ENCODE data around the gene MCF2L.

The MCF2L gene

DNA sequence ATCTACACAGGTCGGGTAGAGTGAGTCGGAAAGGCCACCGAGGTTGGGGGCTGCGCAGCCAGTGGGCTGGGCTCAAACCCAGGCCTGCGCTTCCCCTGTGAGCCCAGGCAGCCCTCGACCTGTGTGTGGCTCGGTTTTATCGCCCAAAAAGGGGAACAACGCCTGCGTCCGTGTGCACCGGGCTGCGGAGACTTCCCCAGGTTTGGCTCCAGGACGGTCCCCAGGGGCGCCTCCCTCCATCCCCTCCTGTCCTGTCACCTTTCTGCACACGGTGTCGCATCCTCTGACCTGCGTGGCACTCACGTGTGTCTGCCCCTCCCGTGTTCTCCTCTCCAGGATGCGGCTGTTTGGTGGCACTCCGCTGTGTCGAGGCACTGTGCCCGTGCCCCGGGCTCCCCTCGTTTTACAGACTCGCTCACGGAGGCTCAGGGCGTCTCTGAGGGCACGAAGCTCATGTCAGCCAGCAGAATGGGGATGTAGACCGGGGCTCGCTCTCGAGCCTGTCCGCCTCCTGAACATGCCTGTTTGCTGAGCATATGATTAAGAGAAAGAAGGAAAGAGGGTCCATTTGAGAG lies 25.9 kb downstream of the MCF2L start:
- no peak for ATAC-seq
- no peak for TF ChIP-seq TCF4 (CRISPR knock-in tag; IDR thresholded peaks at IDR 0.05; ENCODE audit: borderline replicate concordance)
- TF ChIP-seq ZFP3 (CRISPR knock-in tag; IDR thresholded peaks at IDR 0.05), result no peak
- TF ChIP-seq BACH2 (CRISPR knock-in tag; IDR thresholded peaks at IDR 0.05; ENCODE audit: borderline replicate concordance), result no peak
- TF ChIP-seq, protein P1, sequence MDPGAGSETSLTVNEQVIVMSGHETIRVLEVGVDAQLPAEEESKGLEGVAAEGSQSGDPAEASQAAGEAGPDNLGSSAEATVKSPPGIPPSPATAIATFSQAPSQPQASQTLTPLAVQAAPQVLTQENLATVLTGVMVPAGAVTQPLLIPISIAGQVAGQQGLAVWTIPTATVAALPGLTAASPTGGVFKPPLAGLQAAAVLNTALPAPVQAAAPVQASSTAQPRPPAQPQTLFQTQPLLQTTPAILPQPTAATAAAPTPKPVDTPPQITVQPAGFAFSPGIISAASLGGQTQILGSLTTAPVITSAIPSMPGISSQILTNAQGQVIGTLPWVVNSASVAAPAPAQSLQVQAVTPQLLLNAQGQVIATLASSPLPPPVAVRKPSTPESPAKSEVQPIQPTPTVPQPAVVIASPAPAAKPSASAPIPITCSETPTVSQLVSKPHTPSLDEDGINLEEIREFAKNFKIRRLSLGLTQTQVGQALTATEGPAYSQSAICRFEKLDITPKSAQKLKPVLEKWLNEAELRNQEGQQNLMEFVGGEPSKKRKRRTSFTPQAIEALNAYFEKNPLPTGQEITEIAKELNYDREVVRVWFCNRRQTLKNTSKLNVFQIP (CRISPR knock-in tag; IDR thresholded peaks at IDR 0.05; ENCODE audit: borderline replicate concordance, low read depth), result no peak
- no peak for TF ChIP-seq GLIS3 (CRISPR knock-in tag; IDR thresholded peaks at IDR 0.05)
- no peak for TF ChIP-seq ARNTL (CRISPR knock-in tag; IDR thresholded peaks at IDR 0.05; ENCODE audit: borderline replicate concordance, low read depth)
- TF ChIP-seq CSDC2 (CRISPR knock-in tag; IDR thresholded peaks at IDR 0.05), result no peak
- TF ChIP-seq ZC3H10 (CRISPR knock-in tag; IDR thresholded peaks at IDR 0.05), result no peak
- TF ChIP-seq ZNF8 (CRISPR knock-in tag; IDR thresholded peaks at IDR 0.05), result no peak
- TF ChIP-seq ZNF565 (CRISPR knock-in tag; conservative IDR thresholded peaks at IDR 0.05; ENCODE audit: low read depth), result no peak
- TF ChIP-seq RARB (CRISPR knock-in tag; IDR thresholded peaks at IDR 0.05), result no peak
- no peak for TF ChIP-seq ZFP30 (CRISPR knock-in tag; IDR thresholded peaks at IDR 0.05)
- TF ChIP-seq TOX (CRISPR knock-in tag; IDR thresholded peaks at IDR 0.05; ENCODE audit: borderline replicate concordance), result no peak

DNA sequence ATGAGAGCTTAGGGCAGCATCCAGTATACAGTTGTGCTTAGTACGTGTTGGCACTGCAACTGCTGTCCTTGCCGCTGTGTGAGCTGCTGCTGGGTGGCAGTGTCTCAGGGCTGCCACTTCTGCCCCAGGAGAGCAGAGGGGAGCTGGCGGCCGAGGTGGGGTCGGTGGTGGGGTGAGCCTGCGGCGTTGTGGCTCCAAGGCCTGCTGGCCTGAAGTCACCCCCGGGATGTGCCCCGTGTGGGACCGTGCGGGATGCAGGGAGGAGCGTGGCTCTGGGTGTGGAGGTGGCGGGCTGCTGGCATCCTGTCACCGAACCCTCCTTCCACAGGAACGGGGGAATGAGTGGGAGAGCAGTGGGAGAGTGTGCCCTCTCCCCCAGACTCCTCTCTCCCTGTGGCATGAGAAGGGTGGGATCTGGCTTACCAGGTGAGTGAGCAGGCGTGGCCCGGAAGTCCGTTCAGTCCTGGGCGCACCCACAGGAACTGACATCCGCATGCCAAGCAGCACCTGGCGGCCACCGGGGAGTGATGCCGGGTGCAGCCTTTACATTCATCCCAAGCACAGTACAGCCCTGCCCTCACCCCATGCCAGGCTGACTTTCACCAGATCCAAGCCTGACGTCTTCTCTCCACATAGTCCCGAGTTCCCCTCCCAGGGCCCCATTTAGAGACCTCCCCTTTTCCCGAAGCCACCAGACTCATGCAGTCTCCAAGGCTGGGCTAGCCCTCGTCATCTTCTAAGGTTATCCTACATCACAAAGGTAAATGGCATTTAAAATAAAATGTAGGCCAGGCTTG lies 26.6 kb downstream of the MCF2L start:
- TF ChIP-seq, protein P2, sequence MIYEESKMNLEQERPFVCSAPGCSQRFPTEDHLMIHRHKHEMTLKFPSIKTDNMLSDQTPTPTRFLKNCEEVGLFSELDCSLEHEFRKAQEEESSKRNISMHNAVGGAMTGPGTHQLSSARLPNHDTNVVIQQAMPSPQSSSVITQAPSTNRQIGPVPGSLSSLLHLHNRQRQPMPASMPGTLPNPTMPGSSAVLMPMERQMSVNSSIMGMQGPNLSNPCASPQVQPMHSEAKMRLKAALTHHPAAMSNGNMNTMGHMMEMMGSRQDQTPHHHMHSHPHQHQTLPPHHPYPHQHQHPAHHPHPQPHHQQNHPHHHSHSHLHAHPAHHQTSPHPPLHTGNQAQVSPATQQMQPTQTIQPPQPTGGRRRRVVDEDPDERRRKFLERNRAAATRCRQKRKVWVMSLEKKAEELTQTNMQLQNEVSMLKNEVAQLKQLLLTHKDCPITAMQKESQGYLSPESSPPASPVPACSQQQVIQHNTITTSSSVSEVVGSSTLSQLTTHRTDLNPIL (CRISPR knock-in tag; IDR thresholded peaks at IDR 0.05; ENCODE audit: low read depth), result no peak
- TF ChIP-seq TCF4 (CRISPR knock-in tag; IDR thresholded peaks at IDR 0.05; ENCODE audit: borderline replicate concordance) (no peak), SNAI2 (CRISPR knock-in tag; IDR thresholded peaks at IDR 0.05) (no peak), ZFP3 (CRISPR knock-in tag; IDR thresholded peaks at IDR 0.05) (no peak), ZNF70 (CRISPR knock-in tag; IDR thresholded peaks at IDR 0.05) (no peak), ISL1 (CRISPR knock-in tag; IDR thresholded peaks at IDR 0.05) (no peak), GLIS3 (CRISPR knock-in tag; IDR thresholded peaks at IDR 0.05) (no peak), OSR1 (CRISPR knock-in tag; IDR thresholded peaks at IDR 0.05) (no peak), ZFP30 (CRISPR knock-in tag; IDR thresholded peaks at IDR 0.05) (no peak), ESRRG (CRISPR knock-in tag; IDR thresholded peaks at IDR 0.05) (no peak), CSDC2 (CRISPR knock-in tag; IDR thresholded peaks at IDR 0.05) (no peak), ZNF565 (CRISPR knock-in tag; conservative IDR thresholded peaks at IDR 0.05; ENCODE audit: low read depth) (no peak), ZC3H10 (CRISPR knock-in tag; IDR thresholded peaks at IDR 0.05) (no peak), TOX (CRISPR knock-in tag; IDR thresholded peaks at IDR 0.05; ENCODE audit: borderline replicate concordance) (no peak)
- TF ChIP-seq, protein P1 (CRISPR knock-in tag; IDR thresholded peaks at IDR 0.05; ENCODE audit: borderline replicate concordance, low read depth), result no peak
- ATAC-seq, result no peak

DNA sequence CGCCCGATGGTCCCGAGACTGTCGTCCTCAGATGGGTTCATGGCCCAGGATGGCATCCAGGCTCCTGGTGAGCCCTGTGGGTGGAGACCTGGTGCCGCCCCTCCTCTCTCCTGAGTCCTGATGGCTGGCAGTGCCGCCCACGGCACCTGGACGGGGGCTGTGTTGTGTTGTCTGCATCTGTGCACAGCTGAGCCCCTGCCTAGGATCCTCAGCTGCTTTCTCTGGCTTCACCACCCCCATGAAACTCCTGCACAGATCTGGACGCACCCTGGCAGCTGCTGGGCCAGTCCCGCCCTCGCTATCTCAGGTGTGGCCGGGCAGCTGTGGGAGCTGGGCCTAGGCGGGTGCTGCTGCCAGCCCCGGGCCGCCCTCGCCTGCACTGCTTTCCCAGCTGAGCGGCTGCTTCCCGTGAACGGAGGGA lies 27.7 kb downstream of the MCF2L start:
- no peak for ATAC-seq
- TF ChIP-seq OSR1 (CRISPR knock-in tag; IDR thresholded peaks at IDR 0.05) (no peak), BACH2 (CRISPR knock-in tag; IDR thresholded peaks at IDR 0.05; ENCODE audit: borderline replicate concordance) (no peak), ESRRG (CRISPR knock-in tag; IDR thresholded peaks at IDR 0.05) (no peak), RARB (CRISPR knock-in tag; IDR thresholded peaks at IDR 0.05) (no peak), ZNF565 (CRISPR knock-in tag; conservative IDR thresholded peaks at IDR 0.05; ENCODE audit: low read depth) (no peak), ISL1 (CRISPR knock-in tag; IDR thresholded peaks at IDR 0.05) (no peak), ZFP3 (CRISPR knock-in tag; IDR thresholded peaks at IDR 0.05) (no peak), ZNF8 (CRISPR knock-in tag; IDR thresholded peaks at IDR 0.05) (no peak), CSDC2 (CRISPR knock-in tag; IDR thresholded peaks at IDR 0.05) (no peak), TCF4 (CRISPR knock-in tag; IDR thresholded peaks at IDR 0.05; ENCODE audit: borderline replicate concordance) (no peak), GLIS3 (CRISPR knock-in tag; IDR thresholded peaks at IDR 0.05) (no peak), ZFP30 (CRISPR knock-in tag; IDR thresholded peaks at IDR 0.05) (no peak), TOX (CRISPR knock-in tag; IDR thresholded peaks at IDR 0.05; ENCODE audit: borderline replicate concordance) (no peak), SNAI2 (CRISPR knock-in tag; IDR thresholded peaks at IDR 0.05) (no peak)
- TF ChIP-seq, protein P3, sequence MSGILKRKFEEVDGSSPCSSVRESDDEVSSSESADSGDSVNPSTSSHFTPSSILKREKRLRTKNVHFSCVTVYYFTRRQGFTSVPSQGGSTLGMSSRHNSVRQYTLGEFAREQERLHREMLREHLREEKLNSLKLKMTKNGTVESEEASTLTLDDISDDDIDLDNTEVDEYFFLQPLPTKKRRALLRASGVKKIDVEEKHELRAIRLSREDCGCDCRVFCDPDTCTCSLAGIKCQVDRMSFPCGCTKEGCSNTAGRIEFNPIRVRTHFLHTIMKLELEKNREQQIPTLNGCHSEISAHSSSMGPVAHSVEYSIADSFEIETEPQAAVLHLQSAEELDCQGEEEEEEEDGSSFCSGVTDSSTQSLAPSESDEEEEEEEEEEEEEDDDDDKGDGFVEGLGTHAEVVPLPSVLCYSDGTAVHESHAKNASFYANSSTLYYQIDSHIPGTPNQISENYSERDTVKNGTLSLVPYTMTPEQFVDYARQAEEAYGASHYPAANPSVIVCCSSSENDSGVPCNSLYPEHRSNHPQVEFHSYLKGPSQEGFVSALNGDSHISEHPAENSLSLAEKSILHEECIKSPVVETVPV (CRISPR knock-in tag; IDR thresholded peaks at IDR 0.05), result no peak
- TF ChIP-seq, protein P1 (CRISPR knock-in tag; IDR thresholded peaks at IDR 0.05; ENCODE audit: borderline replicate concordance, low read depth), result no peak
